ENCODE results near the gene SESN2.
A peak's percentile ranks its signal among the peaks of the same experiment; 100 is the strongest.

SESN2 gene

GRCh38 chr1:28256197-28256827 is 3.0 kb upstream of the SESN2 start:
- no peak for DNase-seq

GRCh38 chr1:28257736-28258135 is 1.6 kb upstream of the SESN2 start:
- DNase-seq: no peak

- no peak for DNase-seq
Measured at GRCh38 chr1:28258628-28259251, 578 bp upstream of the SESN2 start.

- DNase-seq: peak; percentile 53 to 57
Measured at GRCh38 chr1:28259934-28260802, 850 bp downstream of the SESN2 start.

GRCh38 chr1:28260803-28261174 is 1.5 kb downstream of the SESN2 start:
- no peak for DNase-seq

GRCh38 chr1:28264897-28265296 is 5.6 kb downstream of the SESN2 start:
- no peak for DNase-seq

GRCh38 chr1:28265577-28265976 is 6.3 kb downstream of the SESN2 start:
- DNase-seq: no peak

- no peak for DNase-seq
Measured at GRCh38 chr1:28266920-28267322, 7.6 kb downstream of the SESN2 start.

- DNase-seq: no peak
Measured at GRCh38 chr1:28267633-28268032, 8.3 kb downstream of the SESN2 start.

GRCh38 chr1:28269529-28269928 is 10.2 kb downstream of the SESN2 start:
- DNase-seq: no peak

GRCh38 chr1:28272215-28272852 is 13.0 kb downstream of the SESN2 start:
- DNase-seq: no peak

- DNase-seq: no peak
Measured at GRCh38 chr1:28273216-28273860, 14.0 kb downstream of the SESN2 start.

- DNase-seq: no peak
Measured at GRCh38 chr1:28278763-28279162, 19.4 kb downstream of the SESN2 start.

- DNase-seq: no peak
Measured at GRCh38 chr1:28279721-28280120, 20.4 kb downstream of the SESN2 start.

- DNase-seq: no peak
Measured at GRCh38 chr1:28280501-28280900, 21.2 kb downstream of the SESN2 start.

- no peak for DNase-seq
Measured at GRCh38 chr1:28280977-28281381, 21.7 kb downstream of the SESN2 start.

- no peak for DNase-seq
Measured at GRCh38 chr1:28281608-28282425, 22.5 kb downstream of the SESN2 start.

GRCh38 chr1:28282426-28283407 is 23.4 kb downstream of the SESN2 start:
- no peak for DNase-seq

- DNase-seq: no peak
Measured at GRCh38 chr1:28286111-28286510, 26.8 kb downstream of the SESN2 start.

GRCh38 chr1:28288487-28288886 is 29.2 kb downstream of the SESN2 start:
- DNase-seq: no peak

GRCh38 chr1:28290851-28291250 is 31.5 kb downstream of the SESN2 start:
- DNase-seq: no peak
